SJCRH30 (cell line): ENCODE results near the gene PCDHA3. TPM values are rescaled to one million over a fixed set of nuclear protein-coding genes. Genes with fewer than 3 reads are reported as not detected.
"Not testable (repeated sequence)": the region's sequence is repeated elsewhere in the genome, so short reads cannot be mapped to it uniquely, and the experiment has no call there.

Experiments
- DNase-seq, 2 experiments: peaks; one replicate each; pipeline ENCODE4 v3.0.0-alpha.2; 2015 to 2020
- H3K27ac ChIP-seq: fragments of 250-450 bp; sonication (Bioruptor Pico); 2 replicates; pipeline ENCODE4 v1.5.1; 2020; ENCODE audit warnings: mild to moderate bottlenecking, moderate library complexity
- H3K27me3 ChIP-seq: fragments of 250-450 bp; sonication (Bioruptor Pico); 2 replicates; pipeline ENCODE4 v1.5.1; 2020; ENCODE audit warnings: mild to moderate bottlenecking, moderate library complexity
- H3K36me3 ChIP-seq: fragments of 250-450 bp; sonication (Bioruptor Pico); 2 replicates; pipeline ENCODE4 v1.5.1; 2020; ENCODE audit warnings: mild to moderate bottlenecking, moderate library complexity
- H3K4me1 ChIP-seq: fragments of 250-450 bp; sonication (Bioruptor Pico); 2 replicates; pipeline ENCODE4 v1.5.1; 2020; ENCODE audit warnings: mild to moderate bottlenecking, moderate library complexity
- H3K4me3 ChIP-seq: fragments of 250-450 bp; sonication (Bioruptor Pico); 2 replicates; pipeline ENCODE4 v1.5.1; 2020; ENCODE audit warnings: mild to moderate bottlenecking, moderate library complexity
- H3K9me3 ChIP-seq: fragments of 250-450 bp; sonication (Bioruptor Pico); replicated peaks from 2 replicates; pipeline ENCODE4 v1.5.1; 2020; ENCODE audit warnings: mild to moderate bottlenecking, moderate library complexity
- total RNA-seq: library from RNA; depleted of rRNA; stranded (reverse); fragments of >200 nt; shearing (Covaris generic); gene quantifications from 2 replicates; pipeline ENCODE4 v1.2.3, GENCODE V29; 2014; rRNA removed

The PCDHA3 gene
- total RNA-seq: 0.02 TPM in 1 of 2 replicates, not detected in the other

- H3K9me3 ChIP-seq: peaks cover 2% of the 10 kb centered on the region; the same call in 1 of the 2 replicates
- H3K27ac ChIP-seq: no peak within 1 kb of the TSS
- DNase-seq: no peak
- H3K4me3 ChIP-seq: no peak within 1 kb of the TSS
- no peaks in the 10 kb centered on the region for H3K27me3 ChIP-seq
- H3K4me1 ChIP-seq: no peaks in the 10 kb centered on the region
- no peaks in the 10 kb centered on the region for H3K36me3 ChIP-seq
These were observed at the start of gene PCDHA3 for GRCh38 chr5:140800816-140801493. Gene PCDHA3, plus strand, starts transcription at chr5:140801057.

- Histone ChIP-seq H3K4me1 (no peaks in the 10 kb centered on the region), H3K27me3 (no peaks in the 10 kb centered on the region), H3K36me3 (no peaks in the 10 kb centered on the region), H3K4me3 (no peak overlapping the region), H3K9me3 (no peaks in the 10 kb centered on the region; the same call in 1 of the 2 replicates), H3K27ac (no peak overlapping the region)
- no peak for DNase-seq
These were observed 47.3 kb upstream of the PCDHA3 start for GRCh38 chr5:140753561-140753960.

GRCh38 chr5:140764177-140764973 lies 36.5 kb upstream of the PCDHA3 start:
- DNase-seq: peak in 1 of 2 experiments; percentile 2
- H3K27ac ChIP-seq: no peak overlapping the region
- no peaks in the 10 kb centered on the region for H3K36me3 ChIP-seq
- H3K27me3 ChIP-seq: no peaks in the 10 kb centered on the region
- H3K9me3 ChIP-seq: peaks cover 42% of the 10 kb centered on the region
- H3K4me1 ChIP-seq: no peaks in the 10 kb centered on the region
- no peak overlapping the region for H3K4me3 ChIP-seq

- H3K4me3 ChIP-seq: no peak overlapping the region
- H3K27ac ChIP-seq: no peak overlapping the region
- no peaks in the 10 kb centered on the region for H3K36me3 ChIP-seq
- no peak for DNase-seq
- no peaks in the 10 kb centered on the region for H3K4me1 ChIP-seq
- H3K27me3 ChIP-seq: no peaks in the 10 kb centered on the region
- H3K9me3 ChIP-seq: peaks cover 41% of the 10 kb centered on the region
These were observed 33.4 kb upstream of the PCDHA3 start for GRCh38 chr5:140767444-140767843.

- Histone ChIP-seq H3K4me3 (no peak overlapping the region), H3K27me3 (no peaks in the 10 kb centered on the region), H3K36me3 (no peaks in the 10 kb centered on the region), H3K9me3 (no peaks in the 10 kb centered on the region), H3K4me1 (no peaks in the 10 kb centered on the region), H3K27ac (no peak overlapping the region)
- no peak for DNase-seq
These were observed 20.3 kb upstream of the PCDHA3 start for GRCh38 chr5:140780512-140780911.

GRCh38 chr5:140785905-140786686 lies 14.8 kb upstream of the PCDHA3 start, which contains the start of gene PCDHA1:
Gene PCDHA1, plus strand, starts transcription at chr5:140786140.
- H3K27ac ChIP-seq: no peak within 1 kb of the TSS
- no peaks in the 10 kb centered on the region for H3K9me3 ChIP-seq
- no peak within 1 kb of the TSS for H3K4me3 ChIP-seq
- no peaks in the 10 kb centered on the region for H3K36me3 ChIP-seq
- H3K4me1 ChIP-seq: no peaks in the 10 kb centered on the region
- H3K27me3 ChIP-seq: no peaks in the 10 kb centered on the region
- DNase-seq: no peak

GRCh38 chr5:140787422-140787821 lies 13.4 kb upstream of the PCDHA3 start:
- DNase-seq, H3K9me3 ChIP-seq, H3K27me3 ChIP-seq, H3K27ac ChIP-seq, H3K36me3 ChIP-seq, H3K4me1 ChIP-seq, H3K4me3 ChIP-seq: not testable (repeated sequence)

GRCh38 chr5:140787849-140788504 lies 12.9 kb upstream of the PCDHA3 start:
- DNase-seq, H3K4me1 ChIP-seq, H3K9me3 ChIP-seq, H3K4me3 ChIP-seq, H3K27me3 ChIP-seq, H3K36me3 ChIP-seq, H3K27ac ChIP-seq: not testable (repeated sequence)

GRCh38 chr5:140791089-140791488 lies 9.8 kb upstream of the PCDHA3 start:
- Histone ChIP-seq H3K27me3 (no peaks in the 10 kb centered on the region; the same call in 1 of the 2 replicates), H3K27ac (no peak overlapping the region), H3K4me3 (no peak overlapping the region), H3K9me3 (no peaks in the 10 kb centered on the region; the same call in none of the 2 replicates), H3K36me3 (no peaks in the 10 kb centered on the region), H3K4me1 (no peaks in the 10 kb centered on the region)
- DNase-seq: no peak

- no peak for DNase-seq
- Histone ChIP-seq H3K9me3 (no peaks in the 10 kb centered on the region; the same call in none of the 2 replicates), H3K36me3 (no peaks in the 10 kb centered on the region), H3K27me3 (no peaks in the 10 kb centered on the region; the same call in 1 of the 2 replicates), H3K27ac (no peak within 1 kb of the TSS), H3K4me3 (no peak within 1 kb of the TSS), H3K4me1 (no peaks in the 10 kb centered on the region)
These were observed 6.1 kb upstream of the PCDHA3 start, which contains the start of gene PCDHA2 for GRCh38 chr5:140794595-140795258. Gene PCDHA2, plus strand, starts transcription at chr5:140794852.

GRCh38 chr5:140795259-140795641 lies 5.6 kb upstream of the PCDHA3 start:
- Histone ChIP-seq H3K4me1 (no peaks in the 10 kb centered on the region), H3K27me3 (no peaks in the 10 kb centered on the region; the same call in 1 of the 2 replicates), H3K36me3 (no peaks in the 10 kb centered on the region), H3K4me3 (no peak overlapping the region), H3K27ac (no peak overlapping the region), H3K9me3 (no peaks in the 10 kb centered on the region; the same call in none of the 2 replicates)
- no peak for DNase-seq

GRCh38 chr5:140796072-140796717 lies 4.7 kb upstream of the PCDHA3 start:
- H3K4me3 ChIP-seq, H3K27ac ChIP-seq, H3K27me3 ChIP-seq, H3K36me3 ChIP-seq, DNase-seq, H3K4me1 ChIP-seq, H3K9me3 ChIP-seq: not testable (repeated sequence)

GRCh38 chr5:140796718-140797095 lies 4.2 kb upstream of the PCDHA3 start:
- no peaks in the 10 kb centered on the region for H3K4me1 ChIP-seq
- DNase-seq: no peak
- H3K9me3 ChIP-seq: peaks cover 2% of the 10 kb centered on the region
- H3K27me3 ChIP-seq: no peaks in the 10 kb centered on the region; the same call in 1 of the 2 replicates
- H3K36me3 ChIP-seq: no peaks in the 10 kb centered on the region
- no peak overlapping the region for H3K27ac ChIP-seq
- no peak overlapping the region for H3K4me3 ChIP-seq
